Measurements from ENCODE around the gene RGS14. TPM values are rescaled to one million over a fixed set of nuclear protein-coding genes. Genes with fewer than 3 reads are reported as not detected.

RGS14 gene
- total and polyA plus RNA-seq, 2 experiments from 2014 or later, result 23.5 to 37.9 TPM

DNA sequence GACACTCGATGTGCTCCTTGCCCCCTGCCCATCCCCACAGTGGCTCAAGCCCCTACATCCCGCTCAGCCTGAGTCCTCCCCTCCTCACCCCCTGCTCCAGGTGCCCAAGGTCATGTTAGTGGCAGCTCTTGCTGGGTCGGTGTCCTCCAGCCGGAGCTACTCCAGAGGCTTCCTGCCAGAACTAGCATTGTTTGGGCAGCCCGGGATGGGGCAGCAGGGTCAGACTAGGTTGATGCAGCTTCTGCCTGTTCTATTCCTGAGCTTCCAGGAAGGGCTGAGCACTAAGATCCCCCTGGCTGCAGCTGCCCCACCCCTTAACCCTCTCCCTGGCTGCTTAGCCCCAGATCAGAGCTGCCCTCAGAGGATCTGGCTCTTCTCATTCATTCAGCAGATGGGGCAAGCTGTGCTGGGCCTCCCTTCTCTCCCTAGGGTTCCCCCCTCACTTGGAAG, 671 bp downstream of the RGS14 start:
- H3K4me1 Mint-ChIP-seq, result peaks cover 17% of the 10 kb centered on the region; the same call in 2 of the 3 replicates
- no peak overlapping the region for H3K27ac ChIP-seq (ENCODE audit: low read depth)
- H3K79me2 ChIP-seq (replicated peaks; ENCODE audit: insufficient read depth), result no peaks in the 10 kb centered on the region
- no peak overlapping the region; the same call in 1 of the 2 replicates for H3K27ac Mint-ChIP-seq
- H3K27me3 Mint-ChIP-seq (ENCODE audit: insufficient read depth, low read depth, poor library complexity), result peaks cover 23% of the 10 kb centered on the region
- H3K9me2 ChIP-seq (ENCODE audit: insufficient read depth), result peaks cover 4% of the 10 kb centered on the region; the same call in 1 of the 2 replicates
- H2AFZ ChIP-seq, result no peak overlapping the region
- H3K36me3 Mint-ChIP-seq (ENCODE audit: low read depth), result no peaks in the 10 kb centered on the region
- no peak for DNase-seq (ENCODE audit: low spot score)
- TF ChIP-seq CREB1 (CRISPR knock-in tag; IDR thresholded peaks at IDR 0.05; ENCODE audit: low read depth), result no peak
- TF ChIP-seq ZNF331 (CRISPR knock-in tag; IDR thresholded peaks at IDR 0.05; ENCODE audit: low read depth), result no peak
- TF ChIP-seq EZH2 (IDR thresholded peaks at IDR 0.05; ENCODE audit: low read depth, unreplicated experiment), result no peak
- TF ChIP-seq, protein P1, sequence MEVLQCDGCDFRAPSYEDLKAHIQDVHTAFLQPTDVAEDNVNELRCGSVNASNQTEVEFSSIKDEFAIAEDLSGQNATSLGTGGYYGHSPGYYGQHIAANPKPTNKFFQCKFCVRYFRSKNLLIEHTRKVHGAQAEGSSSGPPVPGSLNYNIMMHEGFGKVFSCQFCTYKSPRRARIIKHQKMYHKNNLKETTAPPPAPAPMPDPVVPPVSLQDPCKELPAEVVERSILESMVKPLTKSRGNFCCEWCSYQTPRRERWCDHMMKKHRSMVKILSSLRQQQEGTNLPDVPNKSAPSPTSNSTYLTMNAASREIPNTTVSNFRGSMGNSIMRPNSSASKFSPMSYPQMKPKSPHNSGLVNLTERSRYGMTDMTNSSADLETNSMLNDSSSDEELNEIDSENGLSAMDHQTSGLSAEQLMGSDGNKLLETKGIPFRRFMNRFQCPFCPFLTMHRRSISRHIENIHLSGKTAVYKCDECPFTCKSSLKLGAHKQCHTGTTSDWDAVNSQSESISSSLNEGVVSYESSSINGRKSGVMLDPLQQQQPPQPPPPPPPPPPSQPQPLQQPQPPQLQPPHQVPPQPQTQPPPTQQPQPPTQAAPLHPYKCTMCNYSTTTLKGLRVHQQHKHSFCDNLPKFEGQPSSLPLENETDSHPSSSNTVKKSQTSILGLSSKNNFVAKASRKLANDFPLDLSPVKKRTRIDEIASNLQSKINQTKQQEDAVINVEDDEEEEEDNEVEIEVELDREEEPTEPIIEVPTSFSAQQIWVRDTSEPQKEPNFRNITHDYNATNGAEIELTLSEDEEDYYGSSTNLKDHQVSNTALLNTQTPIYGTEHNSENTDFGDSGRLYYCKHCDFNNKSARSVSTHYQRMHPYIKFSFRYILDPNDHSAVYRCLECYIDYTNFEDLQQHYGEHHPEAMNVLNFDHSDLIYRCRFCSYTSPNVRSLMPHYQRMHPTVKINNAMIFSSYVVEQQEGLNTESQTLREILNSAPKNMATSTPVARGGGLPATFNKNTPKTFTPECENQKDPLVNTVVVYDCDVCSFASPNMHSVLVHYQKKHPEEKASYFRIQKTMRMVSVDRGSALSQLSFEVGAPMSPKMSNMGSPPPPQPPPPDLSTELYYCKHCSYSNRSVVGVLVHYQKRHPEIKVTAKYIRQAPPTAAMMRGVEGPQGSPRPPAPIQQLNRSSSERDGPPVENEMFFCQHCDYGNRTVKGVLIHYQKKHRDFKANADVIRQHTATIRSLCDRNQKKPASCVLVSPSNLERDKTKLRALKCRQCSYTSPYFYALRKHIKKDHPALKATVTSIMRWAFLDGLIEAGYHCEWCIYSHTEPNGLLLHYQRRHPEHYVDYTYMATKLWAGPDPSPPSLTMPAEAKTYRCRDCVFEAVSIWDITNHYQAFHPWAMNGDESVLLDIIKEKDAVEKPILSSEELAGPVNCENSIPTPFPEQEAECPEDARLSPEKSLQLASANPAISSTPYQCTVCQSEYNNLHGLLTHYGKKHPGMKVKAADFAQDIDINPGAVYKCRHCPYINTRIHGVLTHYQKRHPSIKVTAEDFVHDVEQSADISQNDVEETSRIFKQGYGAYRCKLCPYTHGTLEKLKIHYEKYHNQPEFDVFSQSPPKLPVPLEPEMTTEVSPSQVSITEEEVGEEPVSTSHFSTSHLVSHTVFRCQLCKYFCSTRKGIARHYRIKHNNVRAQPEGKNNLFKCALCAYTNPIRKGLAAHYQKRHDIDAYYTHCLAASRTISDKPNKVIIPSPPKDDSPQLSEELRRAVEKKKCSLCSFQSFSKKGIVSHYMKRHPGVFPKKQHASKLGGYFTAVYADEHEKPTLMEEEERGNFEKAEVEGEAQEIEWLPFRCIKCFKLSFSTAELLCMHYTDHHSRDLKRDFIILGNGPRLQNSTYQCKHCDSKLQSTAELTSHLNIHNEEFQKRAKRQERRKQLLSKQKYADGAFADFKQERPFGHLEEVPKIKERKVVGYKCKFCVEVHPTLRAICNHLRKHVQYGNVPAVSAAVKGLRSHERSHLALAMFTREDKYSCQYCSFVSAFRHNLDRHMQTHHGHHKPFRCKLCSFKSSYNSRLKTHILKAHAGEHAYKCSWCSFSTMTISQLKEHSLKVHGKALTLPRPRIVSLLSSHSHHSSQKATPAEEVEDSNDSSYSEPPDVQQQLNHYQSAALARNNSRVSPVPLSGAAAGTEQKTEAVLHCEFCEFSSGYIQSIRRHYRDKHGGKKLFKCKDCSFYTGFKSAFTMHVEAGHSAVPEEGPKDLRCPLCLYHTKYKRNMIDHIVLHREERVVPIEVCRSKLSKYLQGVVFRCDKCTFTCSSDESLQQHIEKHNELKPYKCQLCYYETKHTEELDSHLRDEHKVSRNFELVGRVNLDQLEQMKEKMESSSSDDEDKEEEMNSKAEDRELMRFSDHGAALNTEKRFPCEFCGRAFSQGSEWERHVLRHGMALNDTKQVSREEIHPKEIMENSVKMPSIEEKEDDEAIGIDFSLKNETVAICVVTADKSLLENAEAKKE (CRISPR knock-in tag; IDR thresholded peaks at IDR 0.05), result no peak
- TF ChIP-seq, protein P2, sequence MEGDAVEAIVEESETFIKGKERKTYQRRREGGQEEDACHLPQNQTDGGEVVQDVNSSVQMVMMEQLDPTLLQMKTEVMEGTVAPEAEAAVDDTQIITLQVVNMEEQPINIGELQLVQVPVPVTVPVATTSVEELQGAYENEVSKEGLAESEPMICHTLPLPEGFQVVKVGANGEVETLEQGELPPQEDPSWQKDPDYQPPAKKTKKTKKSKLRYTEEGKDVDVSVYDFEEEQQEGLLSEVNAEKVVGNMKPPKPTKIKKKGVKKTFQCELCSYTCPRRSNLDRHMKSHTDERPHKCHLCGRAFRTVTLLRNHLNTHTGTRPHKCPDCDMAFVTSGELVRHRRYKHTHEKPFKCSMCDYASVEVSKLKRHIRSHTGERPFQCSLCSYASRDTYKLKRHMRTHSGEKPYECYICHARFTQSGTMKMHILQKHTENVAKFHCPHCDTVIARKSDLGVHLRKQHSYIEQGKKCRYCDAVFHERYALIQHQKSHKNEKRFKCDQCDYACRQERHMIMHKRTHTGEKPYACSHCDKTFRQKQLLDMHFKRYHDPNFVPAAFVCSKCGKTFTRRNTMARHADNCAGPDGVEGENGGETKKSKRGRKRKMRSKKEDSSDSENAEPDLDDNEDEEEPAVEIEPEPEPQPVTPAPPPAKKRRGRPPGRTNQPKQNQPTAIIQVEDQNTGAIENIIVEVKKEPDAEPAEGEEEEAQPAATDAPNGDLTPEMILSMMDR (conservative IDR thresholded peaks at IDR 0.05; ENCODE audit: low read depth in 2 of 2), result no peak
- no peak for TF ChIP-seq JUNB (IDR thresholded peaks at IDR 0.05; ENCODE audit: unreplicated experiment)
- TF ChIP-seq, protein P3, sequence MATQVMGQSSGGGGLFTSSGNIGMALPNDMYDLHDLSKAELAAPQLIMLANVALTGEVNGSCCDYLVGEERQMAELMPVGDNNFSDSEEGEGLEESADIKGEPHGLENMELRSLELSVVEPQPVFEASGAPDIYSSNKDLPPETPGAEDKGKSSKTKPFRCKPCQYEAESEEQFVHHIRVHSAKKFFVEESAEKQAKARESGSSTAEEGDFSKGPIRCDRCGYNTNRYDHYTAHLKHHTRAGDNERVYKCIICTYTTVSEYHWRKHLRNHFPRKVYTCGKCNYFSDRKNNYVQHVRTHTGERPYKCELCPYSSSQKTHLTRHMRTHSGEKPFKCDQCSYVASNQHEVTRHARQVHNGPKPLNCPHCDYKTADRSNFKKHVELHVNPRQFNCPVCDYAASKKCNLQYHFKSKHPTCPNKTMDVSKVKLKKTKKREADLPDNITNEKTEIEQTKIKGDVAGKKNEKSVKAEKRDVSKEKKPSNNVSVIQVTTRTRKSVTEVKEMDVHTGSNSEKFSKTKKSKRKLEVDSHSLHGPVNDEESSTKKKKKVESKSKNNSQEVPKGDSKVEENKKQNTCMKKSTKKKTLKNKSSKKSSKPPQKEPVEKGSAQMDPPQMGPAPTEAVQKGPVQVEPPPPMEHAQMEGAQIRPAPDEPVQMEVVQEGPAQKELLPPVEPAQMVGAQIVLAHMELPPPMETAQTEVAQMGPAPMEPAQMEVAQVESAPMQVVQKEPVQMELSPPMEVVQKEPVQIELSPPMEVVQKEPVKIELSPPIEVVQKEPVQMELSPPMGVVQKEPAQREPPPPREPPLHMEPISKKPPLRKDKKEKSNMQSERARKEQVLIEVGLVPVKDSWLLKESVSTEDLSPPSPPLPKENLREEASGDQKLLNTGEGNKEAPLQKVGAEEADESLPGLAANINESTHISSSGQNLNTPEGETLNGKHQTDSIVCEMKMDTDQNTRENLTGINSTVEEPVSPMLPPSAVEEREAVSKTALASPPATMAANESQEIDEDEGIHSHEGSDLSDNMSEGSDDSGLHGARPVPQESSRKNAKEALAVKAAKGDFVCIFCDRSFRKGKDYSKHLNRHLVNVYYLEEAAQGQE (IDR thresholded peaks at IDR 0.05; ENCODE audit: unreplicated experiment), result no peak
- TF ChIP-seq STAT1 (IDR thresholded peaks at IDR 0.05; ENCODE audit: unreplicated experiment), result no peak
- no peak for TF ChIP-seq EZH2phosphoT487 (IDR thresholded peaks at IDR 0.05; ENCODE audit: unreplicated experiment)
- TF ChIP-seq, protein P4, sequence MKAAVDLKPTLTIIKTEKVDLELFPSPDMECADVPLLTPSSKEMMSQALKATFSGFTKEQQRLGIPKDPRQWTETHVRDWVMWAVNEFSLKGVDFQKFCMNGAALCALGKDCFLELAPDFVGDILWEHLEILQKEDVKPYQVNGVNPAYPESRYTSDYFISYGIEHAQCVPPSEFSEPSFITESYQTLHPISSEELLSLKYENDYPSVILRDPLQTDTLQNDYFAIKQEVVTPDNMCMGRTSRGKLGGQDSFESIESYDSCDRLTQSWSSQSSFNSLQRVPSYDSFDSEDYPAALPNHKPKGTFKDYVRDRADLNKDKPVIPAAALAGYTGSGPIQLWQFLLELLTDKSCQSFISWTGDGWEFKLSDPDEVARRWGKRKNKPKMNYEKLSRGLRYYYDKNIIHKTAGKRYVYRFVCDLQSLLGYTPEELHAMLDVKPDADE (IDR thresholded peaks at IDR 0.05), result no peak
- H3K4me3 Mint-ChIP-seq, result no peak overlapping the region
- no peaks in the 10 kb centered on the region; the same call in 2 of the 3 replicates for H3K9me3 Mint-ChIP-seq
- no peaks in the 10 kb centered on the region for H3K36me3 ChIP-seq (ENCODE audit: insufficient read depth)
- peaks cover 5% of the 10 kb centered on the region for H3K27me3 ChIP-seq (ENCODE audit: insufficient read depth)
- peaks cover 10% of the 10 kb centered on the region for H3K4me1 ChIP-seq (ENCODE audit: insufficient read depth)
- no peak overlapping the region for H3K4me3 ChIP-seq
- no peaks in the 10 kb centered on the region for H4K20me1 ChIP-seq (replicated peaks; ENCODE audit: insufficient read depth)
- no peak for ATAC-seq
- H3K4me2 ChIP-seq, result no peak overlapping the region
- H3F3A ChIP-seq (replicated peaks; ENCODE audit: low read depth), result peaks cover 7% of the 10 kb centered on the region; the same call in 1 of the 2 replicates

Data from GM23338 (cell line).